Stimulated activated CD8-positive, alpha-beta memory T cell treated with anti-CD3 and anti-CD28 coated beads, Interleukin-12 subunit alpha, Interleukin-12 subunit beta, amount 100 ng/mL, for 4 hours (primary cell): ENCODE measurements around the gene NLRC3.

Experiments used
- DNase-seq: peaks from one replicate; pipeline ENCODE4 v3.0.0-alpha.2; 2020; ENCODE audit warnings: low read depth

NLRC3 gene

DNA sequence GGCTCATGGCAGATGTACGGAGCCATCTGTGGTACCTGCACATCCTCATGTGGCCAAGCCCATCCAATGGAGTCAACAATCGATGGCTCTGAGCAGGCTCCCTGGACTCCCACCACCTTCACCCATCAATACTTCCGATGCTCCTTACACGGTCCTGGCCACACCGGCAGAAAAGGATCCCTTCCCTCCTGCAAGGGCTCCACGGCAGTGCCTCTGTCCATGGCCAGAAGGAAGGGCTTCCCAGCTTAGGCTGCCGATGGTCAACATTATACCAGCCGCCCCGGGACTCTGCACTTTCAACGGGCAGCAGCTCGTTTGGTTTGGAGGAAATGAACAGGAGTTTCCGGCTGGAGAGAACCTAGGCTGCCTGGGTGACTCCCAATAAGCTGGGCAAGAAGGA is 21.0 kb upstream of the NLRC3 start:
- no peak for DNase-seq

DNA sequence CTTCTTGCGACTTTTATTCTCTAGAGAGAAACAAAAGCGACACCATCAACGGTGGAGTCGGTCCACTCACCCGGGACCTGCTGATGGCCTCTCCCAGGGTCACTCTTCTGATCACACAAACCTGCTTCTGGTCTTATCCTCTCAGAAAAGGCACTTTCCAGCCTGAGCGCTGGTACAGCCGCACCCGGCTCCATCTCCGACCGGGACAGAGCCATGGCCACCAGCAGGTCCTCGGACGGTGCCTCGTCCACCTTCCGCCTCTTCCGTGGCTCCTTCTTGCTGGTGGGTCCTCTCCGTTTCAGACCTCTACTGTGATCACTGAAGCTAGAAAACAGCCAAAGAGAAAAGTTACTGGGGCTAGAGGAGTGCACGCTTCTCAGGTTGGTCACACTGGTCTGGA is 20.5 kb upstream of the NLRC3 start:
- DNase-seq: no peak

DNA sequence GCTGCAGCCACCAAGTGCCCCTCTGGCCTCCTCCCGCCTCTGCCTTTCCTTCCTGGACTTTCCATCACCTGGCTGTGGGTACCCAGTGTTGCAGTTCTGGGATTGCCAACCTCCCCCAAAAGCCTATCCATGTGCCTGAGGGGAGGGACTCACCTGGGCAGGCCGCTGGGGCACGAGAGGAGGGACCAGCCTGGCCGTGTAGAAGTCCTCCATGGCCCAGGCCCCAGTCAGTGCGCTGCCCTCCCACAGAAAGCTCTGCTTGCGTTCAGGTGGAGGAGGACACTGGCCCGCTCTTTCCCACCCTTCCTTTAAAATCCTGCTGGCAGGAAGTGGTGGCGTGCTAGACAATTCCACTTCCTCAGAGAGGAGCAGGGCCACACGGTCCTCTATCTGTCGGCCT is 20.0 kb upstream of the NLRC3 start:
- no peak for DNase-seq

DNA sequence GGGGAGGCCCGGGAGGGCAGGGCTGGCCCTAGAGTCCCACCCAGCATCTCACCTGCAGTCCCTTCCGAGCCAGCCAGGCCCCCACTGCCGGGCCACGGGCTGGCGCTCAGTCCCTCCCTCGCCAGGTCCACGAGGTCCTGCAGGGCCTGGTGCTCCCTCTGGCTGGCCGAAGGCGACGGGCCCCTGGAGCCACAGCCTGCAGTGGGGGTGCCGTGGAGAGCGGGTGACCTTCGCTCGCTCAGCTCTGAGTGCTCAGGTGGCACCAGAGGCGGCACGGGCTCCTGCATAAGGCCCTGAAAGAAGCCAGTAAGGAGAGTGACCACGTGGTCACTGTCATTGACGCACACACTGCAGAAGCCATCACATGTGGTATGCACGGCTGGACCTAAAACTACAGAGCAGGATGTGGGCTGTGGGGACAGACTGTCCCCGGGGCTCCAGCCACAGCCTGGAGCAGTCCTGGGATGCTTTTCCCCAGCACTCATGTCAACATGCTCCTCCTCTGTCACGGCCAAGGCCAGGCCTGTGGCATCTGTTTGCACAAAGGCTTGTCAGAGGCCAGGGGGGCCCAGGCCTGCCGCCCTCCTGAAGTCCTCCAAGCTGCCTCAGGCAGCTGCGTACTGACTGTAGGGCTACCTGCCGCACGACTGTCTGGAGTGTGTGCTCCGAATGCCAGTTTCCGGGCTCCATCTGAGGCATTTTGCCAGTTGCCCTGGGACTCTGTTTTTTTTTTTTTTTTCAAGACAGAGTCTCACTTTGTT is 19.1 kb upstream of the NLRC3 start:
- DNase-seq: no peak

DNA sequence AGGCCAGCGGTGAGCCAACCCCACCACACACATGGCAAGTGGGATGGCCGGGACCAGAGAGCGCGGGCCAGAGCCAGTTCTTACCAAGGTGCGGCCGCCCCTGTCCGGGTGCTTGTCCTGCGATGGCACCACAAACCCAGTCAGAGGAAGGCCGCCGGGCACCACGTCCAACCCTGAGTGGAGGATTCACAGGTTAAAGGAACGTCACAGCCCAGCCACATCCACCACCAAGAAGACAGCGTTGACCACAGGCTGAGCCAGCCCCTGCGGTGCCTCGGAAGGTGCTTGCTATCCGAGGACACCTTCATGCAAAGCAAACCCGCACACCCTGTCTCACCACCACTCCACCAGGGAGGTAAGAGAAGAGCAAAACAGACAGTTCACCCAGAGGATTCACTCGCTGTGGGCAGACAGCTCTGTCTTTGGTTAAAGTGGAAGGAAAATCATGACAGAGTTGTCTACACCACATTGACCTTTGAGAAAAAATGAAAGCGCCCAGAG is 18.4 kb upstream of the NLRC3 start:
- DNase-seq: no peak

- DNase-seq: no peak
Observed at GRCh38 chr16:3595110-3595486, 17.9 kb upstream of the NLRC3 start.

GRCh38 chr16:3594316-3595109 is 17.3 kb upstream of the NLRC3 start:
- DNase-seq: no peak

- no peak for DNase-seq
Observed at GRCh38 chr16:3592559-3592958, 15.4 kb upstream of the NLRC3 start.

DNA sequence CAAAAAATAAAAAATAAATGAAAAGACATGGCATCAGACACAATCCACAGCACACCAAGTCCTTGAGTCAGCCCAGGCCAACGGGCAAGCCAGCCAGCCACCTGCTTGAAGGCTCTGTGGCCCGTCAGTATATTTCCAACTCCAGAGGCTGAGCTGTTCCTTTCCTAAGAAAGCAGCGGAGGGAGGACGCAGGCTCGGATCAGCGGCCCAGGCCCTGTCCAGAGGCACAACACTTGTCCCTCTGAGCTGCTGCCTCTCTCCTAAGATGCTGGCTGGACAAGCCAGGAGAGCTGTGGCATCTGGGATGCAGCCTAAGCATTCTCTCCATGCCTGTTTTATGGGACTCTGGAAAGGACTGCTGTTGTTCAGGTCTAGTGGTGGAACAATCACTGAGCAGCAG is 14.8 kb upstream of the NLRC3 start:
- no peak for DNase-seq

GRCh38 chr16:3591436-3591803 is 14.2 kb upstream of the NLRC3 start:
- no peak for DNase-seq

GRCh38 chr16:3590736-3591435 is 13.7 kb upstream of the NLRC3 start:
- no peak for DNase-seq

DNA sequence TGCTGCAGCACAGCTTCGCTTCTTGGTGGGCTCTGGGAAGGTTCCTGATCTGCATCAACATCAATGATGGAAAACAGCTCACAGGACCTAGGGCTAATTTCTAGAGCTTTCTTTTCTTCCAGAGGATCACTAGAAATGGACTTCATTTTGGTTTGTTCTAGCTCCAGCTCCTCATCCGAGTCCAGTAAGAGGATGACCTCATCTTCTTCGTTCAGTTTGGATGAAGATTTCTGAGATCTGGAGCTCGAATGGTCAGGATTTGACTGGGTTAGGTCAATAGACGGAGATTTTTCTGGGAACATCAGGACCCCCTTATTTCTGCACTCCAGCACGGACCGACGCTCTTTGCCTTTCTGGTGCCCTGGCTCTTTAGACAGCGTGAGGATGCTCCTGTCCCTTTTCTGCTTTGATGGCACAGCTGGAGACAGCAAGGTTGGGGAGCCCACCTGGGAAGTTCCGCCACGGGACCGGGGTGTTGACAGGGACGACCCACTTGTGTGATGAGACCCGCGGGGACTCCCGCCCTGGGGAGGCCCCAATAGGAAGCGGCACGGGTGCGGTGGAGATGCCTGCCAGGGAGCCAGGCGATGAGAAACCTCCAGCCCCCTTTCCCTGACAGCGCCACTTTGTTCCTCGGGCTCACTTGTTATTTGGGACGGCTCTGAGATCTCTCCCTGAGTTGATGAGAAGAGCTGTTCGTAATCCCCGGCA is 12.9 kb upstream of the NLRC3 start:
- no peak for DNase-seq

DNA sequence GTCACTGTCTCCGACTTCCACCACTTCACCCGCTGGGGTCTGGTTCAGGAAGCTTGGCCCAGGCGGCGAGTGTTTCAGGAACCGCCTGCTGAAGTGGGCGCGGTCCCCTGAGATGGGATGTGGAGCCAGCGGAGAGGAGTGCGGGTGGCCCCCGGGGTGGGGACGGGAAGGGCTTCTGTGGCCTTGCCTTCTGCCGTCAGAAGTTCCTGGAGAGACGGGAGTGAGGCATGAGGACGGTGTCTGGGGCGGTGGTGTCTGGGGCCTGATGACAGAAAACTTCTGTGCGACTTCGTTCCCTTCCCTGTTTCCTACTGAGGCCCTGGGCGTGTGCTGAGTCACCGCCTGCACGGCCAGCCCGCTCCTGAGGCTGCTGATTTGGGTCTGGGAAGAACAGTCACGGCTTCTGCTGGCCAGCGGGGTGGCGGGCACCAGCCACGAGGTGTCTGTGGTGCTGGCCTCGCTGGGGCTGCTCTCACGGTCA is 12.3 kb upstream of the NLRC3 start:
- no peak for DNase-seq

- DNase-seq: no peak
Observed at GRCh38 chr16:3589001-3589400, 11.8 kb upstream of the NLRC3 start.

GRCh38 chr16:3587547-3588110 is 10.4 kb upstream of the NLRC3 start:
- DNase-seq: no peak

GRCh38 chr16:3584412-3584811 is 7.2 kb upstream of the NLRC3 start:
- no peak for DNase-seq

GRCh38 chr16:3583303-3584038 is 6.3 kb upstream of the NLRC3 start:
- no peak for DNase-seq

GRCh38 chr16:3582276-3583165 is 5.3 kb upstream of the NLRC3 start:
- no peak for DNase-seq

GRCh38 chr16:3581392-3581791 is 4.2 kb upstream of the NLRC3 start:
- no peak for DNase-seq

GRCh38 chr16:3580686-3581085 is 3.5 kb upstream of the NLRC3 start:
- no peak for DNase-seq
